H9 (cell line): Measurements from ENCODE around the gene GLRX3. TPM values are rescaled to one million over a fixed set of nuclear protein-coding genes. Genes with fewer than 3 reads are reported as not detected.

ENCODE experiments used
- DNase-seq: peaks from one replicate; pipeline ENCODE4 v3.0.0-alpha.2; 2017
- H2AFZ ChIP-seq: one replicate; pipeline ENCODE4 v1.6.1; 2013; ENCODE audit warnings: mild to moderate bottlenecking, low read length, control low read depth, moderate library complexity
- H2AK5ac ChIP-seq: 2 replicates; pipeline ENCODE4 v1.6.1; 2013; ENCODE audit warnings: low read length, control low read depth, mixed read lengths; ENCODE audit not compliant: insufficient read length
- H2BK120ac ChIP-seq: one replicate; pipeline ENCODE4 v1.6.1; 2013; ENCODE audit warnings: low read depth, mild to moderate bottlenecking, low read length, control low read depth, inconsistent platforms; ENCODE audit not compliant: poor library complexity, severe bottlenecking
- H2BK12ac ChIP-seq: 2 replicates; pipeline ENCODE4 v1.6.1; 2013; ENCODE audit warnings: low read length, control low read depth, mixed read lengths, low read depth; ENCODE audit not compliant: insufficient read length
- H2BK15ac ChIP-seq: 2 replicates; pipeline ENCODE4 v1.6.1; 2013; ENCODE audit warnings: low read depth, low read length, control low read depth
- H2BK20ac ChIP-seq: one replicate; pipeline ENCODE4 v1.6.1; 2013; ENCODE audit warnings: low read depth, mild to moderate bottlenecking, low read length, control low read depth, inconsistent platforms; ENCODE audit not compliant: poor library complexity, severe bottlenecking
- H2BK5ac ChIP-seq: 2 replicates; pipeline ENCODE4 v1.6.1; 2013; ENCODE audit warnings: low read length, control low read depth, mixed read lengths; ENCODE audit not compliant: insufficient read length
- H3K14ac ChIP-seq: 2 replicates; pipeline ENCODE4 v1.6.1; 2013; ENCODE audit warnings: low read length, control low read depth; ENCODE audit not compliant: insufficient read depth
- H3K18ac ChIP-seq: 2 replicates; pipeline ENCODE4 v1.6.1; 2013; ENCODE audit warnings: low read depth, mild to moderate bottlenecking, mixed read lengths, low read length, control low read depth; ENCODE audit not compliant: insufficient read length
- H3K23ac ChIP-seq: 2 replicates; pipeline ENCODE4 v1.6.1; 2013; ENCODE audit warnings: low read length, control low read depth, mixed read lengths, low read depth; ENCODE audit not compliant: insufficient read length
- H3K23me2 ChIP-seq: 2 replicates; pipeline ENCODE4 v1.6.1; 2013; ENCODE audit warnings: low read depth, mild to moderate bottlenecking, mixed read lengths, low read length, control low read depth; ENCODE audit not compliant: insufficient read length, poor library complexity, severe bottlenecking
- H3K27ac ChIP-seq: 2 replicates; pipeline ENCODE4 v1.5.1; 2013; ENCODE audit warnings: low read length, control low read depth, mixed read lengths, low read depth; ENCODE audit not compliant: insufficient read length
- H3K27me3 ChIP-seq: 2 replicates; pipeline ENCODE4 v1.6.1; 2013; ENCODE audit warnings: low read length, control low read depth, inconsistent platforms; ENCODE audit not compliant: insufficient read depth
- H3K4ac ChIP-seq: 2 replicates; pipeline ENCODE4 v1.6.1; 2013; ENCODE audit warnings: low read depth, mild to moderate bottlenecking, control low read depth, inconsistent platforms, low read length, moderate library complexity
- H3K4me1 ChIP-seq: 2 replicates; pipeline ENCODE4 v1.6.1; 2013; ENCODE audit warnings: low read length, control low read depth, inconsistent platforms; ENCODE audit not compliant: insufficient read depth
- H3K4me2 ChIP-seq: 2 replicates; pipeline ENCODE4 v1.6.1; 2013; ENCODE audit warnings: low read length, control low read depth, mixed read lengths; ENCODE audit not compliant: insufficient read length, insufficient read depth
- H3K56ac ChIP-seq: 2 replicates; pipeline ENCODE4 v1.6.1; 2013; ENCODE audit warnings: low read depth, mild to moderate bottlenecking, mixed read lengths, low read length, control low read depth; ENCODE audit not compliant: insufficient read length
- H3K79me1 ChIP-seq: 2 replicates; pipeline ENCODE4 v1.6.1; 2013; ENCODE audit warnings: low read depth, mild to moderate bottlenecking, moderate library complexity, low read length, control low read depth, inconsistent platforms; ENCODE audit not compliant: insufficient read depth, poor library complexity, severe bottlenecking
- H3K79me2 ChIP-seq: 2 replicates; pipeline ENCODE4 v1.6.1; 2013; ENCODE audit warnings: low read length, control low read depth, inconsistent platforms; ENCODE audit not compliant: insufficient read depth
- H3K9ac ChIP-seq: 2 replicates; pipeline ENCODE4 v1.6.1; 2013; ENCODE audit warnings: low read length, control low read depth, mixed read lengths; ENCODE audit not compliant: insufficient read length; ENCODE audit errors: extremely low read depth
- H3K9me3 ChIP-seq: one replicate; pipeline ENCODE4 v1.6.1; 2013; ENCODE audit warnings: low read depth, low read length, inconsistent platforms; ENCODE audit not compliant: control insufficient read depth
- H3T11ph ChIP-seq: one replicate; pipeline ENCODE4 v1.6.1; 2013; ENCODE audit warnings: mild to moderate bottlenecking, low read length, control low read depth, inconsistent platforms
- H4K20me1 ChIP-seq: one replicate; pipeline ENCODE4 v1.6.1; 2013; ENCODE audit not compliant: control insufficient read depth, insufficient read length, insufficient read depth
- H4K5ac ChIP-seq: 2 replicates; pipeline ENCODE4 v1.6.1; 2013; ENCODE audit warnings: low read depth, mild to moderate bottlenecking, mixed read lengths, low read length, control low read depth; ENCODE audit not compliant: insufficient read length
- H4K8ac ChIP-seq: replicated peaks from 2 replicates; pipeline ENCODE4 v1.6.1; 2013; ENCODE audit warnings: low read length, control low read depth, mixed read lengths, low read depth; ENCODE audit not compliant: insufficient read length
- H4K91ac ChIP-seq: 2 replicates; pipeline ENCODE4 v1.6.1; 2013; ENCODE audit warnings: low read depth, mild to moderate bottlenecking, moderate library complexity, mixed read lengths, low read length, control low read depth; ENCODE audit not compliant: insufficient read length
- H3K27ac Mint-ChIP-seq, 3 experiments: 2 replicates in 2 of 3; 3 replicates in 1 of 3; pipeline ENCODE4 v1.8.0; 2020 to 2021; ENCODE audit warnings: mixed read lengths in 3 of 3, mild to moderate bottlenecking in 1 of 3, moderate library complexity in 1 of 3
- H3K27me3 Mint-ChIP-seq: 2 replicates; pipeline ENCODE4 v1.8.0; 2021; ENCODE audit warnings: low read depth, mild to moderate bottlenecking, moderate library complexity, mixed read lengths
- H3K36me3 Mint-ChIP-seq, 3 experiments: 2 replicates in 2 of 3; 3 replicates in 1 of 3; pipeline ENCODE4 v1.8.0; 2020 to 2021; ENCODE audit warnings: low read depth in 3 of 3, mixed read lengths in 3 of 3; ENCODE audit not compliant: insufficient read depth in 1 of 3
- H3K4me1 Mint-ChIP-seq, 2 experiments: 2 replicates each; pipeline ENCODE4 v1.8.0; 2020; ENCODE audit warnings: mixed read lengths in 2 of 2
- H3K4me3 Mint-ChIP-seq, 2 experiments: 2 replicates in 1 of 2; 3 replicates in 1 of 2; pipeline ENCODE4 v1.8.0; 2020 to 2021; ENCODE audit warnings: mild to moderate bottlenecking in 2 of 2, mixed read lengths in 2 of 2, moderate library complexity in 1 of 2
- H3K9me3 Mint-ChIP-seq, 2 experiments: 2 replicates in 1 of 2; 3 replicates in 1 of 2; pipeline ENCODE4 v1.8.0; 2020; ENCODE audit warnings: mild to moderate bottlenecking in 2 of 2, mixed read lengths in 2 of 2, moderate library complexity in 1 of 2
- CTCF ChIP-seq: fragments of 200-600 bp; sonication (generic); conservative IDR thresholded peaks from 3 replicates; pipeline ENCODE4 v1.8.0; 2021; ENCODE audit warnings: antibody characterized with exemption, mild to moderate bottlenecking
- WGBS: extraction: QIAGEN DNeasy Blood & Tissue Kit; methylation state at CpG from one replicate; pipeline ENCODE4 v1.1.7; 2013; ENCODE audit warnings: missing lambda C conversion rate, low lambda C conversion rate, mixed read lengths; ENCODE audit not compliant: insufficient read length; ENCODE audit errors: extremely low coverage; 5-methylcytosine and 5-hydroxymethylcytosine counted together
- total RNA-seq: library from RNA; stranded (reverse); gene quantifications from 2 replicates; pipeline ENCODE4 v1.2.1, GENCODE V29; 2021

Gene GLRX3
- total RNA-seq, 1 experiment from 2014 or later: 139 TPM

- Histone ChIP-seq H3K79me2 (no peaks in the 10 kb centered on the region), H3K4ac (no peak overlapping the region), H3K14ac (no peak overlapping the region), H3K4me1 (no peaks in the 10 kb centered on the region), H2AFZ (no peak overlapping the region), H4K8ac (no peak overlapping the region), H2BK20ac (no peak overlapping the region), H3K27me3 (no peaks in the 10 kb centered on the region), H3T11ph (no peak overlapping the region), H3K23me2 (peaks cover 2% of the 10 kb centered on the region), H3K4me2 (no peak overlapping the region), H3K18ac (no peak overlapping the region), H4K91ac (no peak overlapping the region), H3K27ac (no peak overlapping the region), H3K9me3 (no peaks in the 10 kb centered on the region), H2AK5ac (no peak overlapping the region), H3K56ac (no peak overlapping the region), H2BK12ac (no peak overlapping the region), H4K5ac (no peak overlapping the region), H3K23ac (no peak overlapping the region), H2BK15ac (no peak overlapping the region), H3K9ac (no peak overlapping the region), H4K20me1 (no peaks in the 10 kb centered on the region), H2BK120ac (no peak overlapping the region), H2BK5ac (no peak overlapping the region), H3K79me1 (no peaks in the 10 kb centered on the region)
- Mint-ChIP-seq H3K36me3 (peaks cover 42 to 62% (median 54%) of the 10 kb centered on the region in 3 experiments), H3K9me3 (peaks cover 1 to 9% of the 10 kb centered on the region in 2 experiments; a peak in 2 of 5 replicates), H3K4me3 (no peak overlapping the region), H3K27me3 (no peaks in the 10 kb centered on the region), H3K27ac (peak overlapping the region in 1 of 3 experiments; percentile 80; a peak in 2 of 7 replicates), H3K4me1 (no peaks in the 10 kb centered on the region)
- TF ChIP-seq CTCF: no peak
- no peak for DNase-seq
- no CpG with 5 or more reads among the region's 11 CpGs for WGBS
Measured at GRCh38 chr10:130185591-130185990, 49.4 kb downstream of the GLRX3 start.
